ENCODE measurements around the gene EP400. TPM values are rescaled to one million over a fixed set of nuclear protein-coding genes. Genes with fewer than 3 reads are reported as not detected.

The EP400 gene
- total RNA-seq, 1 donor = 14.5 TPM

GRCh38 chr12:132006056-132006680 is 56.4 kb downstream of the EP400 start:
- Histone ChIP-seq H3K4me3 (ENCODE audit: insufficient read depth, low read length) (no peak overlapping the region), H3K79me2 (ENCODE audit: insufficient read depth, low read length) (peaks cover 6% of the 10 kb centered on the region), H3K27ac (ENCODE audit: low read depth, low read length) (no peak overlapping the region), H2AFZ (ENCODE audit: low read length) (no peak overlapping the region), H3K36me3 (ENCODE audit: insufficient read depth, low read length) (peaks cover 34% of the 10 kb centered on the region), H3K4me1 (ENCODE audit: insufficient read depth, low read length) (peaks cover 15% of the 10 kb centered on the region), H3K9me3 (ENCODE audit: low read depth, low read length) (no peaks in the 10 kb centered on the region), H4K20me1 (ENCODE audit: insufficient read depth, low read length) (no peaks in the 10 kb centered on the region), H3K4me2 (ENCODE audit: insufficient read depth, low read length) (no peak overlapping the region), H3K27me3 (ENCODE audit: insufficient read depth, low read length) (no peaks in the 10 kb centered on the region)
- DNase-seq (ENCODE audit: insufficient read length, low spot score, missing footprints) = no peak
- TF ChIP-seq, protein P1, sequence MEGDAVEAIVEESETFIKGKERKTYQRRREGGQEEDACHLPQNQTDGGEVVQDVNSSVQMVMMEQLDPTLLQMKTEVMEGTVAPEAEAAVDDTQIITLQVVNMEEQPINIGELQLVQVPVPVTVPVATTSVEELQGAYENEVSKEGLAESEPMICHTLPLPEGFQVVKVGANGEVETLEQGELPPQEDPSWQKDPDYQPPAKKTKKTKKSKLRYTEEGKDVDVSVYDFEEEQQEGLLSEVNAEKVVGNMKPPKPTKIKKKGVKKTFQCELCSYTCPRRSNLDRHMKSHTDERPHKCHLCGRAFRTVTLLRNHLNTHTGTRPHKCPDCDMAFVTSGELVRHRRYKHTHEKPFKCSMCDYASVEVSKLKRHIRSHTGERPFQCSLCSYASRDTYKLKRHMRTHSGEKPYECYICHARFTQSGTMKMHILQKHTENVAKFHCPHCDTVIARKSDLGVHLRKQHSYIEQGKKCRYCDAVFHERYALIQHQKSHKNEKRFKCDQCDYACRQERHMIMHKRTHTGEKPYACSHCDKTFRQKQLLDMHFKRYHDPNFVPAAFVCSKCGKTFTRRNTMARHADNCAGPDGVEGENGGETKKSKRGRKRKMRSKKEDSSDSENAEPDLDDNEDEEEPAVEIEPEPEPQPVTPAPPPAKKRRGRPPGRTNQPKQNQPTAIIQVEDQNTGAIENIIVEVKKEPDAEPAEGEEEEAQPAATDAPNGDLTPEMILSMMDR (IDR thresholded peaks at IDR 0.05; ENCODE audit: extremely low read depth, low read depth, low read length) = no peak

- no peak overlapping the region for H3K4me2 ChIP-seq (ENCODE audit: insufficient read depth, low read length)
- no peak overlapping the region for H3K4me3 ChIP-seq (ENCODE audit: insufficient read depth, low read length)
- H3K27me3 ChIP-seq (ENCODE audit: insufficient read depth, low read length) = no peaks in the 10 kb centered on the region
- H3K9me3 ChIP-seq (ENCODE audit: low read depth, low read length) = no peaks in the 10 kb centered on the region
- peaks cover 43% of the 10 kb centered on the region for H3K36me3 ChIP-seq (ENCODE audit: insufficient read depth, low read length)
- peaks cover 15% of the 10 kb centered on the region for H3K4me1 ChIP-seq (ENCODE audit: insufficient read depth, low read length)
- TF ChIP-seq, protein P1 (IDR thresholded peaks at IDR 0.05; ENCODE audit: extremely low read depth, low read depth, low read length) = no peak
- H3K79me2 ChIP-seq (ENCODE audit: insufficient read depth, low read length) = peaks cover 6% of the 10 kb centered on the region
- peak; percentile 51 for DNase-seq (ENCODE audit: insufficient read length, low spot score, missing footprints)
- H4K20me1 ChIP-seq (ENCODE audit: insufficient read depth, low read length) = no peaks in the 10 kb centered on the region
- H3K27ac ChIP-seq (ENCODE audit: low read depth, low read length) = no peak overlapping the region
- no peak overlapping the region for H2AFZ ChIP-seq (ENCODE audit: low read length)
Measured at GRCh38 chr12:132007041-132007440, 57.3 kb downstream of the EP400 start.

GRCh38 chr12:132009336-132009859 is 59.7 kb downstream of the EP400 start:
- Histone ChIP-seq H2AFZ (ENCODE audit: low read length) (no peak overlapping the region), H3K27ac (ENCODE audit: low read depth, low read length) (no peak overlapping the region), H3K4me1 (ENCODE audit: insufficient read depth, low read length) (peaks cover 3% of the 10 kb centered on the region), H3K4me3 (ENCODE audit: insufficient read depth, low read length) (no peak overlapping the region), H4K20me1 (ENCODE audit: insufficient read depth, low read length) (no peaks in the 10 kb centered on the region), H3K36me3 (ENCODE audit: insufficient read depth, low read length) (peaks cover 66% of the 10 kb centered on the region), H3K27me3 (ENCODE audit: insufficient read depth, low read length) (no peaks in the 10 kb centered on the region), H3K4me2 (ENCODE audit: insufficient read depth, low read length) (no peak overlapping the region), H3K79me2 (ENCODE audit: insufficient read depth, low read length) (no peaks in the 10 kb centered on the region), H3K9me3 (ENCODE audit: low read depth, low read length) (no peaks in the 10 kb centered on the region)
- TF ChIP-seq, protein P1 (IDR thresholded peaks at IDR 0.05; ENCODE audit: extremely low read depth, low read depth, low read length) = no peak
- DNase-seq (ENCODE audit: insufficient read length, low spot score, missing footprints) = no peak

DNA sequence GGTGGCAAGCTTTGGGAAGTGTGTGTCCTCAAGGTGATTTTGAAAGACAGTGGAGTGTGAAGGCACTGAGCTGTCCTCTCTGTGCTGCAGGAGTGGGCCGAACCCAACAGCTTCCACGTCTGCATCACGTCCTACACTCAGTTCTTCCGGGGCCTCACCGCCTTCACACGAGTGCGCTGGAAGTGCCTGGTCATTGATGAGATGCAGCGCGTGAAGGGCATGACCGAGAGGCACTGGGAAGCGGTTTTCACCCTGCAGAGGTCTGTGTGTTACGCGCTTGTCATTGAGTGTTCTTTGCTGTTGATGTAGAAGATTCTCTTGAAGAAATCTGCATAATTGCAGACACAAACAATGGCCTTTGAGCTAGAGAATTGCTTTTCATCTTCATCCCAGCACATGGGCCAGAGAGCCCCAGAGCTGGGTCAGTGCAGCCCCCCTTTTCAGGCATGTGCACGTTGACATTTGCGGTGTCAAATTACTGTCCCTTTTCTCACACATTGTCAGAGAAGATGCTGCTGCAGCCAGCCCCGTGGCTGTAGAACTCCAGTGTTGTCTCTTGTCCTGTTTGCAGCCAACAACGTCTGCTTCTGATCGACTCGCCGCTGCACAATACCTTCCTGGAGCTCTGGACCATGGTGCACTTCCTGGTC is 63.3 kb downstream of the EP400 start:
- DNase-seq (ENCODE audit: insufficient read length, low spot score, missing footprints) = no peak
- Histone ChIP-seq H3K9me3 (ENCODE audit: low read depth, low read length) (no peaks in the 10 kb centered on the region), H3K27ac (ENCODE audit: low read depth, low read length) (no peak overlapping the region), H3K36me3 (ENCODE audit: insufficient read depth, low read length) (peaks cover 72% of the 10 kb centered on the region), H3K4me1 (ENCODE audit: insufficient read depth, low read length) (no peaks in the 10 kb centered on the region), H3K79me2 (ENCODE audit: insufficient read depth, low read length) (no peaks in the 10 kb centered on the region), H3K4me2 (ENCODE audit: insufficient read depth, low read length) (no peak overlapping the region), H3K4me3 (ENCODE audit: insufficient read depth, low read length) (no peak overlapping the region), H4K20me1 (ENCODE audit: insufficient read depth, low read length) (peaks cover 4% of the 10 kb centered on the region), H3K27me3 (ENCODE audit: insufficient read depth, low read length) (no peaks in the 10 kb centered on the region), H2AFZ (ENCODE audit: low read length) (no peak overlapping the region)
- TF ChIP-seq, protein P1 (IDR thresholded peaks at IDR 0.05; ENCODE audit: extremely low read depth, low read depth, low read length) = no peak
